BE2C (cell line): ENCODE data around the gene SLC25A13.

Experiments used
- DNase-seq: peaks from one replicate; pipeline ENCODE4 v3.0.0-alpha.2; 2020
- H3K27me3 ChIP-seq: fragments of 250-450 bp; sonication (Bioruptor Pico); 2 replicates; pipeline ENCODE4 v1.5.1; 2020; ENCODE audit warnings: mild to moderate bottlenecking
- H3K36me3 ChIP-seq: fragments of 250-450 bp; sonication (Bioruptor Pico); 2 replicates; pipeline ENCODE4 v1.5.1; 2020; ENCODE audit warnings: mild to moderate bottlenecking
- H3K4me1 ChIP-seq: fragments of 250-450 bp; sonication (Bioruptor Pico); 2 replicates; pipeline ENCODE4 v1.5.1; 2020
- H3K4me3 ChIP-seq: 2 replicates; pipeline ENCODE4 v1.5.1; 2011; ENCODE audit warnings: low read depth, low read length
- H3K9me3 ChIP-seq: fragments of 250-450 bp; sonication (Bioruptor Pico); 2 replicates; pipeline ENCODE4 v1.5.1; 2020
- CTCF ChIP-seq: IDR thresholded peaks from 2 replicates; pipeline ENCODE4 v1.5.1; 2012; ENCODE audit warnings: mild to moderate bottlenecking, low read depth, low read length

SLC25A13 gene

DNA sequence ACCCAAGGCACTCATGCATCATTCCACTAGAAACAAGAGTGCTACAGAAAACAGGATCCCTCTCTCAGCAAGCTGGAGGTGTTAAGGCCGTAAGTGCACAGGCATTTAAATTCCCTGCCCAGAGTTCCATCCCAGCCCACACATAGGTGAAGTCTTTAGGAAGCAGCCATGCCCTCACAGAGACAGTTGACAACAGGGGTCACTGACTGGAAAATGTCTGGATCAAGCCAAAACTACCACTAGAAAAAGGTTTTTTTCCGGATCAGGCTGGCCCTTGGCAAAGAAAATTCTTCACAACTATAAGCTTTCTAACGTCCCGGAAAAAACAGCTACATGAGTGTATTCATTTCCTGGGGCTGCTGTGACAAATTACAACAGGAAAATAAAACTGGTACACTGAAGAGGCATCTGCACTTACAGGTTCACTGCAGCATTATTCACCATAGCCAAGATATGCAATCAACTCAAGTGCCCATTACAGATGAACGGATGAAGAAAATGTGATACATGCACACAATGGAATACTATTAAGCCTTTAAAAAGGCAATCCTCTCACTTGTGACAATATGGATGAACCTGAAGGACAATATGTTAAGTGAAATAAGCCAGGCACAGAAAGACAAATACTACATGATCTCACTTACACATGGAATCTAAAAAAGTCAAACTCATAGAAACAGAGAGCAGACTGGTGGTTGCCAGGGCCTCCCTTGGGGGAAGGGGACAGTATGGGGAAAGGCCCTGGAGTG, 52.5 kb downstream of the SLC25A13 start:
- DNase-seq = no peak
- H3K9me3 ChIP-seq = no peaks in the 10 kb centered on the region
- no peaks in the 10 kb centered on the region for H3K36me3 ChIP-seq
- no peaks in the 10 kb centered on the region for H3K27me3 ChIP-seq
- no peak for TF ChIP-seq CTCF
- H3K4me3 ChIP-seq = no peak overlapping the region
- no peaks in the 10 kb centered on the region for H3K4me1 ChIP-seq

DNA sequence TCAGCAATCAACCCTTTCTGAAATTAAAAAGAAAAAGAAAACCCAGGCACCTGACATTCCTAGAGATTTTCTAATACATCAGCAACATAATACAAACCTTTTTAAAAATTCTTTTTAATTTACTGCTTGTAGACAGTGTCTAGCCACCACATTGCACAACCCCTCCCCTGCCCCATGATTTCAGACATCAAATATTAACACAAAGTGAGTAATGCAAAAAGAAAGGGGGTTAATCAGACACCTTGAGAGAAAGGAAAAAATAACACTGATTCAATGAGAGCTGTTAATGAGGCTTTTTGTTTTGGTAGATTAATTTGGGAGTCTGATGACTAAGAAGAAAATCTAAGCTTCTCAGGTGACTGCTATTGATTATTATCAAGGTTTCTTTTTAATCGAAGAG, 55.3 kb downstream of the SLC25A13 start:
- no peak for TF ChIP-seq CTCF
- H3K36me3 ChIP-seq = no peaks in the 10 kb centered on the region

GRCh38 chr7:96266015-96266414, 55.9 kb downstream of the SLC25A13 start:
- Histone ChIP-seq H3K9me3 (no peaks in the 10 kb centered on the region), H3K4me3 (no peak overlapping the region), H3K36me3 (no peaks in the 10 kb centered on the region), H3K4me1 (no peaks in the 10 kb centered on the region), H3K27me3 (no peaks in the 10 kb centered on the region)
- DNase-seq = no peak
- no peak for TF ChIP-seq CTCF

More for the DNA sequence above, 55.3 kb downstream of the SLC25A13 start:
- Histone ChIP-seq H3K4me1 (no peaks in the 10 kb centered on the region), H3K4me3 (no peak overlapping the region), H3K27me3 (no peaks in the 10 kb centered on the region), H3K9me3 (no peaks in the 10 kb centered on the region)
- no peak for DNase-seq

GRCh38 chr7:96253964-96254363, 67.9 kb downstream of the SLC25A13 start:
- H3K4me3 ChIP-seq = no peak overlapping the region
- H3K9me3 ChIP-seq = no peaks in the 10 kb centered on the region
- H3K27me3 ChIP-seq = no peaks in the 10 kb centered on the region
- DNase-seq = no peak
- no peaks in the 10 kb centered on the region for H3K36me3 ChIP-seq
- no peaks in the 10 kb centered on the region for H3K4me1 ChIP-seq
- TF ChIP-seq CTCF = no peak

GRCh38 chr7:96253441-96253840, 68.5 kb downstream of the SLC25A13 start:
- Histone ChIP-seq H3K27me3 (no peaks in the 10 kb centered on the region), H3K4me3 (no peak overlapping the region), H3K9me3 (no peaks in the 10 kb centered on the region), H3K4me1 (no peaks in the 10 kb centered on the region), H3K36me3 (no peaks in the 10 kb centered on the region)
- DNase-seq = no peak
- TF ChIP-seq CTCF = no peak

DNA sequence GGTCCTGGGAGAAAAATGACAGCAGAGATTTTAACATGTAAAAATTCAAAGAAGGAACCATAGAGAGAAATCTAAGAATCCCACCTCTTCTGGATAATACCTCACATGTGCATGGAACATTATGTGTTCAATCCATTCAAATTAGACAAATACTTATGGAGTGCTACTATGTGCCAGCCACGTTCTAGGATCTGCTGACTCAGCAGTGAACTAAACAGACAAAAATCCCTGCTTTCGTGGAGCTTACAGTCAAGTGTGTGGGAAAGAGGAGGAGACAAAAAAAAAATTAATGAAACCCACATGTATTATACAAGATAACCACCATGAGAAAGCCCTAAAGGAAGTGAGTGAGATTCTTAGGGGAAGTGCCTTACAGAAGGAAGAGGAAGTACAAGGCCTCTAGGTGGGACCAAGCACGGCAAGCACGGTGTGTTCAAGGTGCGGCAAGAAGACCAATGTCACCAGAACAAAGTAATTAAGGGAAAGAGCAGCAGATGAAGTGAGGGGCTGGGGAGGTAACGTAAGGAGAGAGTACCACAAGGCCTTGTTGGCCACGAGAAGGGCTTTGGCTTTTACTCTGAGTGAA, 71.0 kb downstream of the SLC25A13 start:
- no peak for TF ChIP-seq CTCF
- no peak for DNase-seq
- H3K4me3 ChIP-seq = no peak overlapping the region

More for the DNA sequence above, 71.0 kb downstream of the SLC25A13 start:
- Histone ChIP-seq H3K9me3 (no peaks in the 10 kb centered on the region), H3K27me3 (no peaks in the 10 kb centered on the region), H3K4me1 (no peaks in the 10 kb centered on the region), H3K36me3 (no peaks in the 10 kb centered on the region)
